DOHH2 (cell line): ENCODE measurements around the gene NNAT.

Source experiments
- CTCF ChIP-seq: fragments of 200-600 bp; sonication (generic); IDR thresholded peaks from one replicate; pipeline ENCODE4 v1.5.1; 2014; ENCODE audit warnings: antibody characterized with exemption, mild to moderate bottlenecking, low read depth, low read length; ENCODE audit not compliant: poor library complexity, severe bottlenecking
- EZH2phosphoT487 ChIP-seq: fragments of 200-600 bp; sonication (generic); IDR thresholded peaks from 2 replicates; pipeline ENCODE4 v1.6.1; 2017; ENCODE audit warnings: borderline replicate concordance, mild to moderate bottlenecking, antibody characterized with exemption, low read length, moderate library complexity, mixed read lengths

- TF ChIP-seq CTCF (no peak), EZH2phosphoT487 (no peak)
These were observed 563 bp upstream of the NNAT start for GRCh38 chr20:37520419-37520955.
